Astrocyte (in vitro differentiated cells and primary cell): Measurements from ENCODE around the gene LASP1NB.
"Not testable (repeated sequence)": the region's sequence is repeated elsewhere in the genome, so short reads cannot be mapped to it uniquely, and the experiment has no call there.

Experiments used
- DNase-seq: peaks from one replicate; pipeline ENCODE4 v3.0.0-alpha.2; 2010; ENCODE audit warnings: low read depth
- FAIRE-seq: peaks from 2 replicates; lab custom pipeline; 2011; peaks lifted over from hg19 to GRCh38; lab: Jason Lieb, UNC
- H2AFZ ChIP-seq: 2 replicates; pipeline ENCODE4 v1.6.0; 2012; ENCODE audit warnings: low read depth, low read length, inconsistent platforms
- H3K27ac ChIP-seq: 2 replicates; pipeline ENCODE4 v1.5.1; 2011; ENCODE audit warnings: low read depth, low read length, inconsistent platforms
- H3K27me3 ChIP-seq: 2 replicates; pipeline ENCODE4 v1.6.0; 2011; ENCODE audit warnings: low read length, inconsistent platforms; ENCODE audit not compliant: insufficient read depth
- H3K36me3 ChIP-seq: 2 replicates; pipeline ENCODE4 v1.5.1; 2011; ENCODE audit warnings: low read length, inconsistent platforms; ENCODE audit not compliant: insufficient read depth
- H3K4me1 ChIP-seq: 2 replicates; pipeline ENCODE4 v1.5.1; 2011; ENCODE audit warnings: low read length, inconsistent platforms; ENCODE audit not compliant: insufficient read depth
- H3K4me2 ChIP-seq: 2 replicates; pipeline ENCODE4 v1.6.0; 2012; ENCODE audit warnings: low read length, inconsistent platforms
- H3K4me3 ChIP-seq: 2 replicates; pipeline ENCODE4 v1.5.1; 2011; ENCODE audit warnings: low read depth, mild to moderate bottlenecking, low read length, inconsistent platforms; ENCODE audit not compliant: insufficient read depth
- H3K79me2 ChIP-seq: 2 replicates; pipeline ENCODE4 v1.6.0; 2012; ENCODE audit warnings: mild to moderate bottlenecking, low read length, inconsistent platforms; ENCODE audit not compliant: insufficient read depth
- H3K9ac ChIP-seq: 2 replicates; pipeline ENCODE4 v1.6.0; 2012; ENCODE audit warnings: mild to moderate bottlenecking, low read length, inconsistent platforms
- H3K9me3 ChIP-seq: 2 replicates; pipeline ENCODE4 v1.5.1; 2012; ENCODE audit warnings: low read depth, mild to moderate bottlenecking, low read length, inconsistent platforms; ENCODE audit not compliant: insufficient read depth
- H4K20me1 ChIP-seq: 2 replicates; pipeline ENCODE4 v1.6.0; 2012; ENCODE audit warnings: low read length, inconsistent platforms; ENCODE audit not compliant: insufficient read depth
- H3K27ac Mint-ChIP-seq: one replicate; pipeline ENCODE4 v1.8.0; 2021; ENCODE audit warnings: mild to moderate bottlenecking, mixed read lengths; ENCODE audit not compliant: unreplicated experiment
- H3K27me3 Mint-ChIP-seq: one replicate; pipeline ENCODE4 v1.8.0; 2021; ENCODE audit warnings: low read depth, mixed read lengths; ENCODE audit not compliant: unreplicated experiment
- H3K36me3 Mint-ChIP-seq: one replicate; pipeline ENCODE4 v1.8.0; 2021; ENCODE audit warnings: low read depth, mixed read lengths; ENCODE audit not compliant: unreplicated experiment
- H3K4me1 Mint-ChIP-seq: one replicate; pipeline ENCODE4 v1.8.0; 2021; ENCODE audit warnings: low read depth, mixed read lengths; ENCODE audit not compliant: unreplicated experiment
- H3K4me3 Mint-ChIP-seq: one replicate; pipeline ENCODE4 v1.8.0; 2021; ENCODE audit warnings: mild to moderate bottlenecking, moderate library complexity, mixed read lengths; ENCODE audit not compliant: unreplicated experiment
- H3K9me3 Mint-ChIP-seq: one replicate; pipeline ENCODE4 v1.8.0; 2021; ENCODE audit warnings: mild to moderate bottlenecking, mixed read lengths; ENCODE audit not compliant: unreplicated experiment
- EZH2 ChIP-seq: IDR thresholded peaks from 2 replicates; pipeline ENCODE4 v1.6.1; 2012; ENCODE audit warnings: mild to moderate bottlenecking, low read length, inconsistent platforms; ENCODE audit not compliant: insufficient read depth
- TF ChIP-seq, protein P1 (sequence below): IDR thresholded peaks from 2 replicates; pipeline ENCODE4 v1.5.1; 2011; ENCODE audit warnings: low read depth, mild to moderate bottlenecking, inconsistent platforms, low read length, moderate library complexity; ENCODE audit not compliant: insufficient read depth

Gene LASP1NB

DNA sequence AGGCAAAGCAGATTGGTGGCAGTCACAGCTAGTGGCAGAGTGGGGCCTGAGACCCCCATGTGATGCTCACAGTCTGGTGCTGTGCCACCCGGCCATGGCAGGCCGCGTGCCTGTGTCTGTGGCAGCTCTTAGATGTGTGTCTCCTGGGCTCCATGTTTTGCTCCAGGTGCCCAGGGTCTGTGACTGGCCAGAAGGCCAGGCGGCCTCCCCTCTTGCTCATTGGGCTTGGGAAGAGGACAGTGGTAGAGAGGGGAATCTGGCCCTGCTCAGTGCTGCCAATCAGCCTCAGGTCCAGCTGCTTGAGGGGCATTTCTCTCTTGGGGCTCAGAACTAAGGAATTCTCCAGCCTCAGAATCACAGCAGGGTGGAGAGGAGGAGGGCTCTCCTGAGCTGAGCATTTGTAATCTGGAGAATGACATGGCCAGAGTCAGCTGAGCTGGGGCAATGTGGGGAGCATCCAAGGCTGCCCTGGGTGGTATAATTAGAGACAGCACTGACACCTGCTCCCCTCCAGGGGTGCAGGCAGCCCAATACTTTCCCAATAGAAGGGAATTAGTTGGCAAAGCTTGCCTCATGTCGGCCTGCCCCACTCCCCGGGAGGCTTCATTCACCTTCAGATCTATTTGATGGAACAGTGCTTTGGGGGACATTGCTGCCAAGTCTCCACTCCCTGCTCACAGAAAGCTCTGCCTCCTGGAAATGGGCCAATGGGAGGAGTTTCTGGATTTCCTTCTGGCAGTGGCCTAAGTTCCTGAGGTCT is 2.7 kb upstream of the LASP1NB start:
- H3K4me2 ChIP-seq, result no peak overlapping the region
- H3K27ac Mint-ChIP-seq, result no peak overlapping the region

DNA sequence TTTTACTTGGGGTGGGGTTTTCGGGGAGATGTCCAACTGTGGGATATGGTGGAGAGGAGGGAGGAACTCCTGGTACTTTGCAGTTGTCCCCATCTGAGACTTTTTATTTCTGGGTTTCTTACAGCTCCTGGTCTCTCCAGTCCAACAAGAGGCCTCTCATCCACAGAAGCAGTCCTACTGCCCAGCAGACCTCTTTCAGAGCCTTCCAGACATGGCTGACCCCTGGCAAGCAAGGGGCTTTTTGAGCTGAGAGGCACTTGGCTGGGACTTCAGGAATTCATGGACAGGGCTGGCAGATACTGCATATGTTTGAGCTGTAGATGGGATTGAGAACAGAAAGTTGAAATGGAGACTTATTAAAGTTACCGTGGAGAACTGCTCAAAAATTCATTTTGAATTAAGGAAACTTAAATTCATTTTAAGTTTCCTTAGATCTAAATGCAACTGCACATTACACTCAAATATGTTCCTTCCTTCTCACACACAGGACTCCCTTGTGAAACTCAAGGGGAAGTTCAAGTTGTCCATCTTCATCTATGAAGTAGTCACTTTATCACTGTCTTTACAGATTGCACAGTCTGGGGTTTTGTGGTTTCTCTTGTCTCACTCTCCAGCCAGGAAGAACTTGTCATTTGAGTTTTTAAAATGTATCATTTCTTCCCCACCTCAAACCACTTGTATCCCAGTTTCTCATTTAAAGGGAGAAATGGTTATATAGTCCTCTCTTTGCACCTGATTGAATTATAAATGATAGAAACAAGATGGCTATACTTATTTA is 1.1 kb downstream of the LASP1NB start:
- H3K4me3 Mint-ChIP-seq, result no peak overlapping the region
- H3K9me3 ChIP-seq, result no peaks in the 10 kb centered on the region
- H3K27me3 Mint-ChIP-seq, result no peaks in the 10 kb centered on the region
- H3K27me3 ChIP-seq, result no peaks in the 10 kb centered on the region
- DNase-seq (peak; percentile 57), FAIRE-seq (no peak)
- no peak overlapping the region for H3K4me2 ChIP-seq
- H3K4me3 ChIP-seq, result no peak overlapping the region
- no peaks in the 10 kb centered on the region for H3K36me3 Mint-ChIP-seq
- H3K27ac ChIP-seq, result no peak overlapping the region
- no peak for TF ChIP-seq EZH2
- TF ChIP-seq, protein P1, sequence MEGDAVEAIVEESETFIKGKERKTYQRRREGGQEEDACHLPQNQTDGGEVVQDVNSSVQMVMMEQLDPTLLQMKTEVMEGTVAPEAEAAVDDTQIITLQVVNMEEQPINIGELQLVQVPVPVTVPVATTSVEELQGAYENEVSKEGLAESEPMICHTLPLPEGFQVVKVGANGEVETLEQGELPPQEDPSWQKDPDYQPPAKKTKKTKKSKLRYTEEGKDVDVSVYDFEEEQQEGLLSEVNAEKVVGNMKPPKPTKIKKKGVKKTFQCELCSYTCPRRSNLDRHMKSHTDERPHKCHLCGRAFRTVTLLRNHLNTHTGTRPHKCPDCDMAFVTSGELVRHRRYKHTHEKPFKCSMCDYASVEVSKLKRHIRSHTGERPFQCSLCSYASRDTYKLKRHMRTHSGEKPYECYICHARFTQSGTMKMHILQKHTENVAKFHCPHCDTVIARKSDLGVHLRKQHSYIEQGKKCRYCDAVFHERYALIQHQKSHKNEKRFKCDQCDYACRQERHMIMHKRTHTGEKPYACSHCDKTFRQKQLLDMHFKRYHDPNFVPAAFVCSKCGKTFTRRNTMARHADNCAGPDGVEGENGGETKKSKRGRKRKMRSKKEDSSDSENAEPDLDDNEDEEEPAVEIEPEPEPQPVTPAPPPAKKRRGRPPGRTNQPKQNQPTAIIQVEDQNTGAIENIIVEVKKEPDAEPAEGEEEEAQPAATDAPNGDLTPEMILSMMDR, result no peak
- no peak overlapping the region for H2AFZ ChIP-seq
- H3K4me1 ChIP-seq, result peaks cover 6% of the 10 kb centered on the region
- no peaks in the 10 kb centered on the region for H3K79me2 ChIP-seq
- H3K4me1 Mint-ChIP-seq, result peaks cover 30% of the 10 kb centered on the region
- H3K9ac ChIP-seq, result no peak overlapping the region
- peaks cover 19% of the 10 kb centered on the region for H4K20me1 ChIP-seq
- H3K9me3 Mint-ChIP-seq, result peaks cover 3% of the 10 kb centered on the region
- peak overlapping the region; percentile 44 for H3K27ac Mint-ChIP-seq
- H3K36me3 ChIP-seq, result no peaks in the 10 kb centered on the region

More for the DNA sequence above, 2.7 kb upstream of the LASP1NB start:
- H3K36me3 ChIP-seq, result peaks cover 19% of the 10 kb centered on the region
- Mint-ChIP-seq H3K27me3 (no peaks in the 10 kb centered on the region), H3K9me3 (peaks cover 2% of the 10 kb centered on the region), H3K4me3 (no peak overlapping the region), H3K4me1 (peaks cover 40% of the 10 kb centered on the region), H3K36me3 (peaks cover 13% of the 10 kb centered on the region)
- peaks cover 49% of the 10 kb centered on the region for H4K20me1 ChIP-seq
- H3K4me3 ChIP-seq, result no peak overlapping the region
- no peak overlapping the region for H2AFZ ChIP-seq
- H3K27me3 ChIP-seq, result no peaks in the 10 kb centered on the region
- H3K27ac ChIP-seq, result no peak overlapping the region
- H3K4me1 ChIP-seq, result peaks cover 6% of the 10 kb centered on the region
- FAIRE-seq (no peak), DNase-seq (peak; percentile 47)
- no peaks in the 10 kb centered on the region for H3K9me3 ChIP-seq
- H3K79me2 ChIP-seq, result no peaks in the 10 kb centered on the region
- TF ChIP-seq, protein P1, result no peak
- TF ChIP-seq EZH2, result no peak
- H3K9ac ChIP-seq, result no peak overlapping the region

DNA sequence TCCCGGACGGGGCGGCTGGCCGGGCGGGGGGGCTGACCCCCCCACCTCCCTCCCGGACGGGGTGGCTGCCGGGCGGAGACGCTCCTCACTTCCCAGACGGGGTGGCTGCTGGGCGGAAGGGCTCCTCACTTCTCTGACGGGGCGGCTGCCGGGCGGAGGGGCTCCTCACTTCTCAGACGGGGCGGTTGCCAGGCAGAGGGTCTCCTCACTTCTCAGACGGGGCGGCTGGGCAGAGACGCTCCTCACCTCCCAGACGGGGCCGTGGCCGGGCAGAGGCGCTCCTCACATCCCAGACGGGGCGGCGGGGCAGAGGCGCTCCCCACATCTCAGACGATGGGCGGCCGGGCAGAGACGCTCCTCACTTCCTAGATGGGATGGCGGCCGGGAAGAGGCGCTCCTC is 5.4 kb downstream of the LASP1NB start:
- not testable (repeated sequence) for H3K4me3 Mint-ChIP-seq, H3K36me3 Mint-ChIP-seq, H3K27me3 ChIP-seq, FAIRE-seq, H3K9ac ChIP-seq, H3K9me3 ChIP-seq, H3K27ac ChIP-seq, H3K4me1 ChIP-seq, H3K27me3 Mint-ChIP-seq, H2AFZ ChIP-seq, H4K20me1 ChIP-seq, H3K36me3 ChIP-seq, H3K79me2 ChIP-seq, H3K4me2 ChIP-seq, DNase-seq, H3K9me3 Mint-ChIP-seq, H3K27ac Mint-ChIP-seq, H3K4me3 ChIP-seq
- H3K4me1 Mint-ChIP-seq, result peaks cover 14% of the 10 kb centered on the region

DNA sequence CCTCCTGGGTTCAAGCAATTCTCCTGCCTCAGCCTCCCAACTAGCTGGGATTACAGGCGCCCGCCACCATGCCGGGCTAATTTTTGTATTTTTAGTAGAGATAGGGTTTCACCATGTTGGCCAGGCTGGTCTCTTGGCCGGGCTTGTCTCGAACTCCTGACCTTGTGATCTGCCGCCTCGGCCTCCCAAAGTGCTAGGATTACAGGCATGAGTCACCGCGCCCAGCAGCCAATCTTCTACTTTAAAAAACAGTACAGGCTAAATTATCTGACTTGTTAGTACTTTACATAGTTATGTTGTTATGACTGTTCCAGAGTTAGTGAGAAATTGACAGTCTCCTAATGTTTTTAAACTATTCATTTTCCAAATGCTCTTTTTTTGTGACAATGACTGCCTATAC is 8.5 kb downstream of the LASP1NB start:
- not testable (repeated sequence) for H3K9me3 Mint-ChIP-seq, H3K27ac ChIP-seq, H3K36me3 ChIP-seq, H3K79me2 ChIP-seq, H3K4me1 ChIP-seq, H2AFZ ChIP-seq, H3K27me3 Mint-ChIP-seq, H3K36me3 Mint-ChIP-seq, DNase-seq, H3K4me3 ChIP-seq, FAIRE-seq, H3K9me3 ChIP-seq, H3K27ac Mint-ChIP-seq, H3K4me2 ChIP-seq, H3K27me3 ChIP-seq, H3K9ac ChIP-seq, H3K4me1 Mint-ChIP-seq, H3K4me3 Mint-ChIP-seq, H4K20me1 ChIP-seq
